Astrocyte (in vitro differentiated cells and primary cell): Measurements from ENCODE around the gene DZANK1.

Experiments used
- EZH2 ChIP-seq: IDR thresholded peaks from 2 replicates; pipeline ENCODE4 v1.6.1; 2012; ENCODE audit warnings: mild to moderate bottlenecking, low read length, inconsistent platforms; ENCODE audit not compliant: insufficient read depth
- TF ChIP-seq, protein P1 (sequence below): IDR thresholded peaks from 2 replicates; pipeline ENCODE4 v1.5.1; 2011; ENCODE audit warnings: low read depth, mild to moderate bottlenecking, inconsistent platforms, low read length, moderate library complexity; ENCODE audit not compliant: insufficient read depth

DNA sequence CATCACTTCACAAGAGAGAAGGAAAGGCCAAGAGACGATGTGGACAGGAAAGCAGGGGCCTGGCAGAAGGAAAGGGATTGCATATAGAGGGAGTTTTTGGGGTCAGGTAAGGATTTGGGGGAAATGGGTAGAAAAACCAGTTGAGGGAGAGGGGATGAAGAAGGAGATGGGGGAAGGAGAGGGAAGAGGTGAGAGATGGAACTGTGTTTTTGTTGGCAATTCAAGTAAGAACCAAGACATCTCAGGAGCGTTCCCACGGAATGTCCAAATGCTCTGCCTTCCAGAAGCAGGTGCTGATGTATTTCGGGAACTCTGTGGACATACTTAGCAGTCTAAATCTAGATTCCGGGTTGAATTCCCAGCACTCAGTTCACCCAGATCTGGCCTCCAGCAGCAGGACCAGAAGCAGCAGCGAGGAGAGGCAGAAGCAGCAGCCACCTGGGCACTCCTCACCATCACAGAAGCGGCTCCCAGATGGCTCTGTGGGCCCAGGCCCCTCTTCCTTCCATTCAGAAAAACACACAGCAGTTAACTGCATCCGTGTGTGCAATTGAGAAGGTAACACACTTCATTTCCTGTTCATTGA lies 88.8 kb downstream of the DZANK1 start:
- no peak for TF ChIP-seq EZH2
- TF ChIP-seq, protein P1, sequence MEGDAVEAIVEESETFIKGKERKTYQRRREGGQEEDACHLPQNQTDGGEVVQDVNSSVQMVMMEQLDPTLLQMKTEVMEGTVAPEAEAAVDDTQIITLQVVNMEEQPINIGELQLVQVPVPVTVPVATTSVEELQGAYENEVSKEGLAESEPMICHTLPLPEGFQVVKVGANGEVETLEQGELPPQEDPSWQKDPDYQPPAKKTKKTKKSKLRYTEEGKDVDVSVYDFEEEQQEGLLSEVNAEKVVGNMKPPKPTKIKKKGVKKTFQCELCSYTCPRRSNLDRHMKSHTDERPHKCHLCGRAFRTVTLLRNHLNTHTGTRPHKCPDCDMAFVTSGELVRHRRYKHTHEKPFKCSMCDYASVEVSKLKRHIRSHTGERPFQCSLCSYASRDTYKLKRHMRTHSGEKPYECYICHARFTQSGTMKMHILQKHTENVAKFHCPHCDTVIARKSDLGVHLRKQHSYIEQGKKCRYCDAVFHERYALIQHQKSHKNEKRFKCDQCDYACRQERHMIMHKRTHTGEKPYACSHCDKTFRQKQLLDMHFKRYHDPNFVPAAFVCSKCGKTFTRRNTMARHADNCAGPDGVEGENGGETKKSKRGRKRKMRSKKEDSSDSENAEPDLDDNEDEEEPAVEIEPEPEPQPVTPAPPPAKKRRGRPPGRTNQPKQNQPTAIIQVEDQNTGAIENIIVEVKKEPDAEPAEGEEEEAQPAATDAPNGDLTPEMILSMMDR: no peak
